NT2/D1 (cell line): ENCODE data around the gene NLGN1.

Experiments
- DNase-seq: peaks from one replicate; pipeline ENCODE4 v3.0.0-alpha.2; 2011; ENCODE audit warnings: low read depth, low spot score
- H3K27me3 ChIP-seq: 2 replicates; pipeline ENCODE4 v1.6.0; 2011; ENCODE audit warnings: mild to moderate bottlenecking; ENCODE audit not compliant: insufficient read length, insufficient read depth
- H3K36me3 ChIP-seq: 2 replicates; pipeline ENCODE4 v1.6.1; 2011; ENCODE audit warnings: mild to moderate bottlenecking, low read length, mixed read lengths; ENCODE audit not compliant: insufficient read depth, insufficient read length
- H3K4me1 ChIP-seq: 2 replicates; pipeline ENCODE4 v1.5.1; 2011; ENCODE audit not compliant: insufficient read depth, insufficient read length
- H3K4me3 ChIP-seq: 2 replicates; pipeline ENCODE4 v1.5.1; 2011; ENCODE audit warnings: low read depth; ENCODE audit not compliant: insufficient read length
- H3K9ac ChIP-seq: 2 replicates; pipeline ENCODE4 v1.6.0; 2011; ENCODE audit warnings: low read depth; ENCODE audit not compliant: insufficient read length
- H3K9me3 ChIP-seq: 2 replicates; pipeline ENCODE4 v1.5.1; 2011; ENCODE audit warnings: mild to moderate bottlenecking, low read length; ENCODE audit not compliant: insufficient read depth
- SUZ12 ChIP-seq: IDR thresholded peaks from 2 replicates; pipeline ENCODE4 v1.6.1; 2011; ENCODE audit not compliant: insufficient read length, insufficient read depth; ENCODE audit errors: extremely low read depth
- YY1 ChIP-seq: IDR thresholded peaks from 2 replicates; pipeline ENCODE4 v1.6.1; 2011; ENCODE audit not compliant: insufficient read length, insufficient read depth
- ZNF274 ChIP-seq: IDR thresholded peaks from 2 replicates; pipeline ENCODE4 v1.6.1; 2011; ENCODE audit warnings: mild to moderate bottlenecking, low read depth, low read length

NLGN1 gene

DNA sequence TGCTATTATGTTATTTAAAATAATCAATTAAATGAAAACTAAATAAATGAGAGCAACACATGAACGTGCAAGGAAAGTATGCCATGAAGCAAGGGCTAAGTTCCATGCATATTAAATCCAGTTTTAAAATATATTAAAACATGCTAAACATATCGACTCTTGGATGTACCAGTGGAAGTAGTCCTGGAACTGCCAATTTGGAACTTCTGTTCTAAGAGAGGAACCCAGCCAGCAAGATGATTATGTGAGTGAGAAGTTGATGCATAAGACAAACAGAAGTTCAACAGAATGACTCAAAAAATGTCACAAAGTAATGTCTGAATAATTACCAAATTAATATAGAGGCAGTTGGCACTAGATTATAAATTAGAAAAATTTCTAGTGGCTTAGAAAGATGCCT is 714.2 kb downstream of the NLGN1 start:
- no peak for DNase-seq
- Histone ChIP-seq H3K9me3 (no peaks in the 10 kb centered on the region), H3K9ac (no peak overlapping the region), H3K27me3 (no peaks in the 10 kb centered on the region), H3K4me1 (no peaks in the 10 kb centered on the region), H3K4me3 (no peak overlapping the region), H3K36me3 (no peaks in the 10 kb centered on the region)
- TF ChIP-seq SUZ12 (no peak), YY1 (no peak), ZNF274 (no peak)

DNA sequence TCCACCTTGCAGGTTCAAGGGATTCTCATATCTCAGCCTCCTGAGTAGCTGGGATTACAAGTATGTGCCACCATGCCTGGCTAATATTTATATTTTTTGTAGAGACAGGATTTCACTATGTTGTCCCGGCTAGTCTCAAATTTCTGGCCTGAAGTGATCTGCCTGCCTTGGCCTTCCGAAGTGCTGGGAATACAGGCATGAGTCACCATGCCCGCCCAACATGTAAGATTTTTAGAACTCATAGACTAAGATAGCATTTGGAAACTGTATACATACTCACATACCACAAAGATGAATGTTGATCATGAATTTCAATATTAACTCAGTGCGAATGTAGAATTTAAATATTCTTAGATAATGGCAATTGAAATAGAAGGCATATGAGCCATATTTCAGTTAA is 718.9 kb downstream of the NLGN1 start:
- H3K36me3 ChIP-seq: no peaks in the 10 kb centered on the region
- TF ChIP-seq YY1: no peak
- no peak for TF ChIP-seq SUZ12
- TF ChIP-seq ZNF274: no peak
- H3K9ac ChIP-seq: no peak overlapping the region
- H3K4me3 ChIP-seq: no peak overlapping the region
- no peaks in the 10 kb centered on the region for H3K4me1 ChIP-seq
- H3K27me3 ChIP-seq: no peaks in the 10 kb centered on the region
- H3K9me3 ChIP-seq: no peaks in the 10 kb centered on the region
- no peak for DNase-seq

DNA sequence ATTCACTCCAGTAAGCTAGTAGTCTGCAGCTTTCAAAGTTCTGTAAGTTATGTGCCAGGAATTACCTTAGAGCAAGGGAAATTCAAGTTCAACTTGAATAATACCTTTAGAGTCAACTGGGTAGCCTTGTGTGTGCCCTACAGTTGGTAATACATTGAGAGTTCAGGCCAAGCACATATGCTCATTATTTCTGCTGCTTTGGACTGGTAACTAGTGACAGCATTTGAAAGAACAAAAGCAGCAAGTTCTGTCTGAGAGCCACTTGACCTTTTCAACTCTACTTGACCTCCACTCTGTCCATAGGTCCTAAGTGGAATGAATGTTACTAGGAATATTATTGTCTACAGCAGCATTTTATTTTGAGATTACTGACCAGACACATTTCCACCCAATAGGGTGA is 723.5 kb downstream of the NLGN1 start:
- Histone ChIP-seq H3K36me3 (no peaks in the 10 kb centered on the region), H3K27me3 (no peaks in the 10 kb centered on the region), H3K9ac (no peak overlapping the region), H3K4me3 (no peak overlapping the region), H3K4me1 (no peaks in the 10 kb centered on the region), H3K9me3 (no peaks in the 10 kb centered on the region)
- DNase-seq: no peak
- TF ChIP-seq SUZ12: no peak
- TF ChIP-seq ZNF274: no peak
- TF ChIP-seq YY1: no peak

DNA sequence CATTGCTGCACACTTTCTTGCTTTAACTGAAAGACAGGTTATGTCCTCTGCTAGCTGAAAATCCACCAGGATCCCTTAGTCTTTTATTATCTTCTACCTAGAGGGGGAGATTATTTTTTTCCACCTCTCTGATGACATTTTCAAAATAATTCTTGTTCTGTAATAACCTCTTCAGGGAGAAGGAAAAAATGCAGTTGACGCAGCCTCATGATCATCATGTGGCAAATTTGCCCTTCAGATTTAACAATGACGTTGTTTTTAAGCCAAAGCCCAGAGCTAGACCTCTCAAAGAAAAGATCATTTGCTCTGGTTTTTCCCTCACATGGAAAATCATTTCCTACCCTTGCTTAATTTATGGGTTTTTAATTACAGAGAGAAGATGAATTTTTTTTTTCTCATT is 724.9 kb downstream of the NLGN1 start:
- Histone ChIP-seq H3K4me1 (no peaks in the 10 kb centered on the region), H3K9ac (no peak overlapping the region), H3K9me3 (no peaks in the 10 kb centered on the region), H3K27me3 (no peaks in the 10 kb centered on the region), H3K4me3 (no peak overlapping the region), H3K36me3 (no peaks in the 10 kb centered on the region)
- DNase-seq: no peak
- TF ChIP-seq YY1 (no peak), SUZ12 (no peak), ZNF274 (no peak)

DNA sequence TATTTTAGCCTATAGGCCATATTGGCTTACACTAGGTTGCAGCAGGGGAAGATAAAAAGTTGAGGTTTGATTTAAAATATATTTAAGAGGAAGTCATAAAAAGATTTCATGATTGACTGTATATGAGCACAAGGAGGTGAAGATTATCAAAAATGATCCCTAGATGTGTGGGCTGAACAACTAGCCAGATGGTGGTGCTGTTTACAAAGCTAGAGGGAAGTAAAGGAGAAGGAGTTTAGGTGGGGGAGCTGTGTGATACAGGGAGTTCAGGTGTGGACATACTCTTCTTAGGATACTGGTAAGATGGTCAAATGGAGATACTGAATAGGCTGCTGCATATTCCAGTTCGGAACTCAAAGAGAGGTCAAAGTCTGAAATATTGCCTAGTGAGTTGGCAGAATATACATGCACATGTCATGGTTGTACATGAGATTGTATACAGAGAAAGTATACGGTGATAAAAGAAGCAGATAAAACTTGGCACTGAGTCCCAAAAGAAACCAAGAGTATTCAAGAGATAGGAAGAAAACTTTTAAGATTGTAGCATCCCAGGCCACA is 727.8 kb downstream of the NLGN1 start:
- Histone ChIP-seq H3K9me3 (no peaks in the 10 kb centered on the region), H3K9ac (no peak overlapping the region), H3K4me3 (no peak overlapping the region), H3K4me1 (no peaks in the 10 kb centered on the region), H3K27me3 (no peaks in the 10 kb centered on the region), H3K36me3 (no peaks in the 10 kb centered on the region)
- peak; percentile 43 for DNase-seq
- TF ChIP-seq SUZ12 (no peak), YY1 (no peak)

DNA sequence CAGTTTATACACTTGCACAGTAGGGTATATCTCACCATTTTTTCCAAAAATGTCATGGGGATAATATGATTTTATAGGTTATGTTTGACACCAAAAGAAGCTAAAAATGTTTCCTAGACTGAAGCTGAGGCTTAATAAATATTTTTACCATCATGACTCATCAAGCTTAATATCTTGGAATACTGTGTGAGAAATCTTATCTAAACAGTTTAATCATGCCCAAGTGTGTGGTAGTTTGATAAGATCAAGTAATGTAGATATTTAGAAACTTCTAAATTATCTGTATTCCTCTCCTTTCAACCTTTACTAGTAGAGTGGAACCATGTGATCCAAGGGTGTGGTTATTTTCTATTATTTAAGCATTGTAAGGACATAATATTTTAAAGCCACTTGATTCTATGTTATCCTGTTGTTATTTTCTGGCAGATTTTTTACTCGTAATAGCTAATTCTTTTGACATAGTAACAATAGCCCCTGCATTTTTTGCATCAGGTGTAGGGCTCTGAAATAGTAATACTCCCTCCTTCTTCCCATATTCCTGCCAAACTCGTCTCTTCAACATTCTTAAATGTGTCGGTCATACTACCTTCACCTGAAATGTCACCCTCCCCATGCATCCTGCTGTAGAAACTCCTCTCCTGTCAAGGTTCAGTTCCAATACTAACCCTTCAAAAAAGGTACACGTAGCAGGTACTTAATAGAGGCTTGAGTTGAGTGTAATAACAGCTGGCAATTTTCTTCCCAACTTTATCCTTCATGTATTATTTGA is 729.6 kb downstream of the NLGN1 start:
- Histone ChIP-seq H3K27me3 (no peaks in the 10 kb centered on the region), H3K9ac (no peak overlapping the region), H3K4me3 (no peak overlapping the region), H3K4me1 (no peaks in the 10 kb centered on the region), H3K9me3 (no peaks in the 10 kb centered on the region), H3K36me3 (no peaks in the 10 kb centered on the region)
- TF ChIP-seq SUZ12 (no peak), ZNF274 (no peak), YY1 (no peak)
- DNase-seq: no peak

DNA sequence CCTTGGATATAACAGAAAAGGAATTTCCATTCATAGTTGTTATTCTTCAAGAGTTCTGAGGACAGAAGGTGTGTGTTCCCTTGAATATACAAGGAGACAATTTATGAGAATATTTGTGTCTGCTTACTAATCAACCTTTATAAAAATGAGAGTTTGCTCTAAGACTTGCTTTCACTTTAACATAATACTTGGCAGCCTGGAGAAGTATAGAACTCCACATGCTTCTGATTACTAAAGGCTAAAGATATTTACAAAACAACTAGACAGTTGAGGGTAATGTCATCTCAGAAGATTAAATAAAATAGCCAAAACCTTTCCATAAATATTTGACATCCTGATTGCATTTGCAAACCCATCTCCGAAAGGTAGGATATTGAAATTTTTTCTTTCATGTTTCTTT is 734.5 kb downstream of the NLGN1 start:
- TF ChIP-seq YY1: no peak
- TF ChIP-seq SUZ12: no peak
- TF ChIP-seq ZNF274: no peak
- no peaks in the 10 kb centered on the region for H3K36me3 ChIP-seq
- H3K9ac ChIP-seq: no peak overlapping the region
- no peaks in the 10 kb centered on the region for H3K4me1 ChIP-seq
- H3K27me3 ChIP-seq: no peaks in the 10 kb centered on the region
- H3K9me3 ChIP-seq: no peaks in the 10 kb centered on the region
- DNase-seq: no peak
- H3K4me3 ChIP-seq: no peak overlapping the region
